ENCODE results near the gene ARHGAP25.

DNA sequence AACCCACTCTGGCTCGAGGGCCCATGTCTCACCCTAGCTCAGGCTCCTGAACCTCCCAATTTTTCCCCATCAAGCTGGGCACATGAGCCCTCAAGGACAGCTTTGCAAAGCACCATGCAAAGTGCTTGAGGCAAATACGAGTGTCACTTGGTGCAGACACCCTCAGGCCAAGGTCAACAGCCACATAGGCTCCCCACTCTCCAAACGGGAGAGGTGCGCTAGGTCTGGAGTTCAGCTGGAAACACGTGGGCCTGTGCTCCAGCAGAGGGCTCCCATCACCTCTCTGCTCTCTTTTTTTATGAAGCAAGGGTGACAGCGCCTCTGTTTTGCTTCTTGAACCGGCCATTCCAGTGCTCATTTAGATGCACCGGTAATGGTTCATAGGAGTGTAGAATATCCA lies 11.9 kb upstream of the ARHGAP25 start:
- TF ChIP-seq, protein P1, sequence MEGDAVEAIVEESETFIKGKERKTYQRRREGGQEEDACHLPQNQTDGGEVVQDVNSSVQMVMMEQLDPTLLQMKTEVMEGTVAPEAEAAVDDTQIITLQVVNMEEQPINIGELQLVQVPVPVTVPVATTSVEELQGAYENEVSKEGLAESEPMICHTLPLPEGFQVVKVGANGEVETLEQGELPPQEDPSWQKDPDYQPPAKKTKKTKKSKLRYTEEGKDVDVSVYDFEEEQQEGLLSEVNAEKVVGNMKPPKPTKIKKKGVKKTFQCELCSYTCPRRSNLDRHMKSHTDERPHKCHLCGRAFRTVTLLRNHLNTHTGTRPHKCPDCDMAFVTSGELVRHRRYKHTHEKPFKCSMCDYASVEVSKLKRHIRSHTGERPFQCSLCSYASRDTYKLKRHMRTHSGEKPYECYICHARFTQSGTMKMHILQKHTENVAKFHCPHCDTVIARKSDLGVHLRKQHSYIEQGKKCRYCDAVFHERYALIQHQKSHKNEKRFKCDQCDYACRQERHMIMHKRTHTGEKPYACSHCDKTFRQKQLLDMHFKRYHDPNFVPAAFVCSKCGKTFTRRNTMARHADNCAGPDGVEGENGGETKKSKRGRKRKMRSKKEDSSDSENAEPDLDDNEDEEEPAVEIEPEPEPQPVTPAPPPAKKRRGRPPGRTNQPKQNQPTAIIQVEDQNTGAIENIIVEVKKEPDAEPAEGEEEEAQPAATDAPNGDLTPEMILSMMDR (IDR thresholded peaks at IDR 0.05) = no peak
- TF ChIP-seq POLR2A (IDR thresholded peaks at IDR 0.05) = no peak
